Rectal smooth muscle tissue (tissue), 1 donor: ENCODE data around the gene TMEM168.
"Not testable (repeated sequence)": the region's sequence is repeated elsewhere in the genome, so short reads cannot be mapped to it uniquely, and the experiment has no call there.

ENCODE experiments used
- H3K27ac ChIP-seq: one replicate; pipeline ENCODE4 v1.7.0; 2013; ENCODE audit warnings: low read depth, low read length, inconsistent platforms
- H3K27me3 ChIP-seq: one replicate; pipeline ENCODE4 v1.7.0; 2013; ENCODE audit warnings: low read length; ENCODE audit not compliant: control insufficient read depth, insufficient read depth
- H3K36me3 ChIP-seq: one replicate; pipeline ENCODE4 v1.7.0; 2013; ENCODE audit warnings: low read length; ENCODE audit not compliant: control insufficient read depth, insufficient read depth
- H3K4me1 ChIP-seq: one replicate; pipeline ENCODE4 v1.7.0; 2013; ENCODE audit warnings: low read length; ENCODE audit not compliant: control insufficient read depth, insufficient read depth
- H3K4me3 ChIP-seq: one replicate; pipeline ENCODE4 v1.7.0; 2013; ENCODE audit warnings: low read length
- H3K9ac ChIP-seq: one replicate; pipeline ENCODE4 v1.7.0; 2013; ENCODE audit warnings: low read length

The TMEM168 gene

GRCh38 chr7:112743811-112744210 lies 46.4 kb downstream of the TMEM168 start:
- no peaks in the 10 kb centered on the region for H3K27me3 ChIP-seq
- H3K4me3 ChIP-seq, result no peak overlapping the region
- H3K9ac ChIP-seq, result no peak overlapping the region
- no peaks in the 10 kb centered on the region for H3K4me1 ChIP-seq
- no peak overlapping the region for H3K27ac ChIP-seq
- no peaks in the 10 kb centered on the region for H3K36me3 ChIP-seq

- Histone ChIP-seq H3K27ac (no peak overlapping the region), H3K27me3 (no peaks in the 10 kb centered on the region), H3K36me3 (no peaks in the 10 kb centered on the region), H3K9ac (no peak overlapping the region), H3K4me1 (no peaks in the 10 kb centered on the region), H3K4me3 (no peak overlapping the region)
Observed at GRCh38 chr7:112740667-112741066, 49.5 kb downstream of the TMEM168 start.

GRCh38 chr7:112739436-112740180 lies 50.6 kb downstream of the TMEM168 start:
- H3K9ac ChIP-seq, result no peak overlapping the region
- no peak overlapping the region for H3K27ac ChIP-seq
- no peak overlapping the region for H3K4me3 ChIP-seq
- H3K4me1 ChIP-seq, result no peaks in the 10 kb centered on the region
- H3K27me3 ChIP-seq, result no peaks in the 10 kb centered on the region
- H3K36me3 ChIP-seq, result no peaks in the 10 kb centered on the region

GRCh38 chr7:112735261-112735660 lies 54.9 kb downstream of the TMEM168 start:
- Histone ChIP-seq H3K27ac (no peak overlapping the region), H3K36me3 (no peaks in the 10 kb centered on the region), H3K27me3 (no peaks in the 10 kb centered on the region), H3K4me1 (no peaks in the 10 kb centered on the region), H3K4me3 (no peak overlapping the region), H3K9ac (no peak overlapping the region)

GRCh38 chr7:112731324-112731723 lies 58.9 kb downstream of the TMEM168 start:
- H3K27ac ChIP-seq, H3K4me1 ChIP-seq, H3K36me3 ChIP-seq, H3K9ac ChIP-seq, H3K27me3 ChIP-seq, H3K4me3 ChIP-seq: not testable (repeated sequence)

GRCh38 chr7:112726076-112726475 lies 64.1 kb downstream of the TMEM168 start:
- Histone ChIP-seq H3K9ac (no peak overlapping the region), H3K4me1 (no peaks in the 10 kb centered on the region), H3K27ac (no peak overlapping the region), H3K27me3 (no peaks in the 10 kb centered on the region), H3K4me3 (no peak overlapping the region), H3K36me3 (no peaks in the 10 kb centered on the region)

- H3K4me1 ChIP-seq, result no peaks in the 10 kb centered on the region
- no peak overlapping the region for H3K4me3 ChIP-seq
- no peak overlapping the region for H3K27ac ChIP-seq
- no peak overlapping the region for H3K9ac ChIP-seq
- H3K36me3 ChIP-seq, result no peaks in the 10 kb centered on the region
- H3K27me3 ChIP-seq, result no peaks in the 10 kb centered on the region
Observed at GRCh38 chr7:112723416-112723815, 66.8 kb downstream of the TMEM168 start.

GRCh38 chr7:112721366-112721765 lies 68.8 kb downstream of the TMEM168 start:
- Histone ChIP-seq H3K27ac (no peak overlapping the region), H3K4me1 (no peaks in the 10 kb centered on the region), H3K27me3 (no peaks in the 10 kb centered on the region), H3K4me3 (no peak overlapping the region), H3K9ac (no peak overlapping the region), H3K36me3 (no peaks in the 10 kb centered on the region)

GRCh38 chr7:112715525-112715924 lies 74.7 kb downstream of the TMEM168 start:
- no peak overlapping the region for H3K27ac ChIP-seq
- H3K4me1 ChIP-seq, result no peaks in the 10 kb centered on the region
- no peaks in the 10 kb centered on the region for H3K36me3 ChIP-seq
- no peak overlapping the region for H3K9ac ChIP-seq
- H3K27me3 ChIP-seq, result no peaks in the 10 kb centered on the region
- no peak overlapping the region for H3K4me3 ChIP-seq

GRCh38 chr7:112714917-112715316 lies 75.3 kb downstream of the TMEM168 start:
- Histone ChIP-seq H3K27me3 (no peaks in the 10 kb centered on the region), H3K4me1 (no peaks in the 10 kb centered on the region), H3K27ac (no peak overlapping the region), H3K9ac (no peak overlapping the region), H3K36me3 (no peaks in the 10 kb centered on the region), H3K4me3 (no peak overlapping the region)
